ENCODE results near the gene IGF2R. TPM values are rescaled to one million over a fixed set of nuclear protein-coding genes. Genes with fewer than 3 reads are reported as not detected.

Gene IGF2R
- total and polyA plus RNA-seq, 8 donors, result 2.0 to 70.5 (median 31.5) TPM

DNA sequence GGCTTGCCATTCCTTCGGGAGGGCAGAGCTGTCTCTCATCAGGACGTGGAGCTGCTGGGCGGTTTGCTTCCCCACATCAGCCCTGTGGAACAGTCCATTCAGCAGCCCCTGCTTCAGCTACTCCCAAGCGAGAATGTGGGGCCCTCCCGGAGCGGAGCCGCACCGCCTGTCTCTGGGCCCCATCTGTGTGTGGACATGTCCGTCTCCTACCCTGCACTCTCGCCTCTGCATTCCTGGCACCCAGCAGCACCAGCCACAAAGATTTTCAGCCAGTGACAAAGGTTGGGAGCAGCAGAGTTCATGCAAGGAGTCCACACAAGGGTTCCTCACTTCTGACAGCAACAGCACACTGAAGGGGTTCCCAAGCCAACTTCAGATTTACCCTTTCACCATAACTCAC lies 123.7 kb downstream of the IGF2R start:
- peaks cover 0 to 9% (median 4%) of the 10 kb centered on the region in 4 donors for H3K4me1 ChIP-seq
- no peak for DNase-seq
- TF ChIP-seq, protein P1, sequence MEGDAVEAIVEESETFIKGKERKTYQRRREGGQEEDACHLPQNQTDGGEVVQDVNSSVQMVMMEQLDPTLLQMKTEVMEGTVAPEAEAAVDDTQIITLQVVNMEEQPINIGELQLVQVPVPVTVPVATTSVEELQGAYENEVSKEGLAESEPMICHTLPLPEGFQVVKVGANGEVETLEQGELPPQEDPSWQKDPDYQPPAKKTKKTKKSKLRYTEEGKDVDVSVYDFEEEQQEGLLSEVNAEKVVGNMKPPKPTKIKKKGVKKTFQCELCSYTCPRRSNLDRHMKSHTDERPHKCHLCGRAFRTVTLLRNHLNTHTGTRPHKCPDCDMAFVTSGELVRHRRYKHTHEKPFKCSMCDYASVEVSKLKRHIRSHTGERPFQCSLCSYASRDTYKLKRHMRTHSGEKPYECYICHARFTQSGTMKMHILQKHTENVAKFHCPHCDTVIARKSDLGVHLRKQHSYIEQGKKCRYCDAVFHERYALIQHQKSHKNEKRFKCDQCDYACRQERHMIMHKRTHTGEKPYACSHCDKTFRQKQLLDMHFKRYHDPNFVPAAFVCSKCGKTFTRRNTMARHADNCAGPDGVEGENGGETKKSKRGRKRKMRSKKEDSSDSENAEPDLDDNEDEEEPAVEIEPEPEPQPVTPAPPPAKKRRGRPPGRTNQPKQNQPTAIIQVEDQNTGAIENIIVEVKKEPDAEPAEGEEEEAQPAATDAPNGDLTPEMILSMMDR (IDR thresholded peaks at IDR 0.05), result no peak
- TF ChIP-seq POLR2A (IDR thresholded peaks at IDR 0.05) (no peak), EP300 (IDR thresholded peaks at IDR 0.05) (no peak), POLR2AphosphoS5 (IDR thresholded peaks at IDR 0.05) (no peak)
- 85 to 93% (median 88%) methylated on average over 7 to 10 of the region's 10 CpGs for WGBS, 5 donors
- peaks cover 68 to 100% (median 99%) of the 10 kb centered on the region in 4 donors for H3K36me3 ChIP-seq
- H3K27me3 ChIP-seq, result no peaks in the 10 kb centered on the region
- H3K4me3 ChIP-seq, result no peak overlapping the region
- H3K9me3 ChIP-seq, result no peaks in the 10 kb centered on the region
- intact Hi-C loops (cut with DNase I; ENCODE audit: low total_unique reads), result loop anchor here (5.0 kb wide), 1 partner anchor 365 kb away; no protein-coding TSS in a partner anchor
- no peak overlapping the region for H3K27ac ChIP-seq

DNA sequence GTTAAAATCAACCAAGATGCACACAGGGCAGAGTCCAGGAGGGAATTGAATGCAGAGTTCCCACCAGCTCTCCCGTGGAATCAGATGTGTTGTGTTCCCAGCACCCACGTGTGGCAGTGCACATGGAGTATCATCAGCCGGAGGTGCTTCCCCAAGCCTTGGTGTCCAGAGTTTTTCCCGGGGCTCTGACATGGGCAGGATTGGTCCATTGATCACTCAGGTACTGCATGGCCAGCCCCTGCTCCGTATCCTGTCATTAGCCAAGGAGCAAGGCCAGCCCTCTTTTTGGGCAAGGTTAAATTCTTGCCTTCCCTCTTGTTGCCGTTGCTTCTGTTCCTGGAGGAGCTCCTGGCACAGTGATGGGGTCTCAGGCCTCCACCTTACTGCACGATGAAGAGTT lies 124.2 kb downstream of the IGF2R start:
- TF ChIP-seq POLR2A (IDR thresholded peaks at IDR 0.05) (no peak), POLR2AphosphoS5 (IDR thresholded peaks at IDR 0.05) (no peak), EP300 (IDR thresholded peaks at IDR 0.05) (no peak)
- Histone ChIP-seq H3K27me3 (no peaks in the 10 kb centered on the region), H3K4me3 (no peak overlapping the region), H3K4me1 (peaks cover 0 to 8% (median 4%) of the 10 kb centered on the region in 4 donors), H3K9me3 (no peaks in the 10 kb centered on the region), H3K36me3 (peaks cover 72 to 100% (median 99%) of the 10 kb centered on the region in 4 donors), H3K27ac (no peak overlapping the region)
- intact Hi-C loops (cut with DNase I; ENCODE audit: low total_unique reads), result loop anchor here (5.0 kb wide), 1 partner anchor 364 kb away; no protein-coding TSS in a partner anchor
- DNase-seq, result no peak
- 61 to 87% (median 78%) methylated on average over 4 to 7 of the region's 7 CpGs for WGBS, 5 donors

DNA sequence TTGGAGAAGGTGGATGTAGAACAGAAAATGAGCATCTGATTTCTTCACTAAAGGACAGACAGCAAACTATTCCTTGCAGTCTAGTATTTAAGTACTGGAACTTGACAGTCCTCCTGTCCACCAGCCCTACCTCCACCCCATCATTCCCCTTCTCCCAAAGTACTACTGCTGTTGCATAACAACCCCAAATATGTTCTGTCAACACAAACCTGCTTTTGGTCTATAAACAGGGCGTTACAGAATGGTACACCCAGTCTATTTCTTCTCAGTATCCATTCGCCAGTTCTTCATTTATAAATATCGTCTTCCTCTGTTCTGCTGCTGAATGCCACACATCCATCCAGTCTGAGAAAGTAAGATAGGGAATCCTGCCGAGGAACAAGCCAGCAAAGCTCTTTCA lies 125.1 kb downstream of the IGF2R start:
- H3K27me3 ChIP-seq, result no peaks in the 10 kb centered on the region
- H3K4me3 ChIP-seq, result no peak overlapping the region
- TF ChIP-seq, protein P1 (IDR thresholded peaks at IDR 0.05), result no peak
- TF ChIP-seq EP300 (IDR thresholded peaks at IDR 0.05), result no peak
- TF ChIP-seq POLR2A (IDR thresholded peaks at IDR 0.05), result no peak
- TF ChIP-seq POLR2AphosphoS5 (IDR thresholded peaks at IDR 0.05), result no peak
- no peak for DNase-seq
- no peaks in the 10 kb centered on the region for H3K4me1 ChIP-seq
- intact Hi-C loops (cut with DNase I; ENCODE audit: low total_unique reads), result loop anchor here (5.0 kb wide), 1 partner anchor 363 kb away; no protein-coding TSS in a partner anchor
- 85 to 94% (median 91%) methylated on average over 4 of the region's 4 CpGs for WGBS, 5 donors
- H3K9me3 ChIP-seq, result no peaks in the 10 kb centered on the region
- H3K36me3 ChIP-seq, result peaks cover 71 to 100% (median 99%) of the 10 kb centered on the region in 4 donors
- H3K27ac ChIP-seq, result no peak overlapping the region

- DNase-seq, result no peak
- Histone ChIP-seq H3K27ac (no peak overlapping the region), H3K4me1 (peaks cover 0 to 7% (median 0%) of the 10 kb centered on the region in 4 donors), H3K27me3 (no peaks in the 10 kb centered on the region), H3K9me3 (no peaks in the 10 kb centered on the region), H3K4me3 (no peak overlapping the region), H3K36me3 (peaks cover 57 to 97% (median 94%) of the 10 kb centered on the region in 4 donors)
- TF ChIP-seq, protein P1 (IDR thresholded peaks at IDR 0.05), result no peak
- intact Hi-C loops (cut with DNase I; ENCODE audit: low total_unique reads), result no loop called here
- 89 to 96% (median 91%) methylated on average over 8 of the region's 8 CpGs for WGBS, 5 donors
These were observed 126.4 kb downstream of the IGF2R start for GRCh38 chr6:160095146-160095845.

Data from stomach (tissue), 9 donors.